Suprapubic skin (tissue), 3 donors: ENCODE measurements around the gene TMEM267.
"Not testable (repeated sequence)": the region's sequence is repeated elsewhere in the genome, so short reads cannot be mapped to it uniquely, and the experiment has no call there.

Experiments
- POLR2A ChIP-seq, 2 donors: fragments of 450-650 bp; IDR thresholded peaks; one replicate each; pipeline ENCODE4 v1.6.1; 2017; ENCODE audit warnings: antibody characterized with exemption in 2 of 2, mild to moderate bottlenecking in 2 of 2, moderate library complexity in 2 of 2
- TF ChIP-seq, protein P1 (sequence below), 2 donors: fragments of 200-600 bp in 1 of 2; fragments of 450-650 bp in 1 of 2; sonication (generic) in 1 of 2; IDR thresholded peaks; one replicate each; pipeline ENCODE4 v1.5.1; 2016 to 2019; ENCODE audit warnings: antibody characterized with exemption in 2 of 2, mild to moderate bottlenecking in 1 of 2, moderate library complexity in 1 of 2

GRCh38 chr5:43441575-43441974 lies 42.1 kb downstream of the TMEM267 start:
- TF ChIP-seq POLR2A (IDR thresholded peaks at IDR 0.05), result not testable (repeated sequence)
- TF ChIP-seq, protein P1, sequence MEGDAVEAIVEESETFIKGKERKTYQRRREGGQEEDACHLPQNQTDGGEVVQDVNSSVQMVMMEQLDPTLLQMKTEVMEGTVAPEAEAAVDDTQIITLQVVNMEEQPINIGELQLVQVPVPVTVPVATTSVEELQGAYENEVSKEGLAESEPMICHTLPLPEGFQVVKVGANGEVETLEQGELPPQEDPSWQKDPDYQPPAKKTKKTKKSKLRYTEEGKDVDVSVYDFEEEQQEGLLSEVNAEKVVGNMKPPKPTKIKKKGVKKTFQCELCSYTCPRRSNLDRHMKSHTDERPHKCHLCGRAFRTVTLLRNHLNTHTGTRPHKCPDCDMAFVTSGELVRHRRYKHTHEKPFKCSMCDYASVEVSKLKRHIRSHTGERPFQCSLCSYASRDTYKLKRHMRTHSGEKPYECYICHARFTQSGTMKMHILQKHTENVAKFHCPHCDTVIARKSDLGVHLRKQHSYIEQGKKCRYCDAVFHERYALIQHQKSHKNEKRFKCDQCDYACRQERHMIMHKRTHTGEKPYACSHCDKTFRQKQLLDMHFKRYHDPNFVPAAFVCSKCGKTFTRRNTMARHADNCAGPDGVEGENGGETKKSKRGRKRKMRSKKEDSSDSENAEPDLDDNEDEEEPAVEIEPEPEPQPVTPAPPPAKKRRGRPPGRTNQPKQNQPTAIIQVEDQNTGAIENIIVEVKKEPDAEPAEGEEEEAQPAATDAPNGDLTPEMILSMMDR (IDR thresholded peaks at IDR 0.05), result not testable (repeated sequence)
